Body of pancreas (tissue), 4 donors: ENCODE measurements around the gene NR6A1. TPM values are rescaled to one million over a fixed set of nuclear protein-coding genes. Genes with fewer than 3 reads are reported as not detected.

Experiments
- ATAC-seq: fragments of 150-250 bp; one replicate; pipeline ENCODE4 v1.9.1; 2016
- DNase-seq, 4 donors: peaks; one replicate each; pipeline ENCODE4 v3.0.0-alpha.2; 2019
- H3K27ac ChIP-seq, 4 donors: fragments of 200-600 bp; sonication (generic); 1 replicate in 3 of 4; 2 replicates in 1 of 4; pipeline versions ENCODE4 v1.5.1 to v1.6.1; 2016 to 2019; ENCODE audit warnings: mild to moderate bottlenecking in 1 of 4, mixed read lengths in 1 of 4, moderate library complexity in 1 of 4
- H3K27me3 ChIP-seq, 2 donors: fragments of 200-600 bp; sonication (generic); one replicate each; pipeline ENCODE4 v1.6.0; 2016; ENCODE audit warnings: mild to moderate bottlenecking in 1 of 2
- H3K36me3 ChIP-seq, 2 donors: fragments of 200-600 bp; sonication (generic); replicated peaks in 1 of 2; 2 replicates each; pipeline ENCODE4 v1.5.1; 2016; ENCODE audit warnings: low read depth in 2 of 2; ENCODE audit not compliant: insufficient read depth in 1 of 2
- H3K4me1 ChIP-seq: fragments of 200-600 bp; sonication (generic); one replicate; pipeline ENCODE4 v1.6.0; 2016
- H3K4me3 ChIP-seq, 2 donors: fragments of 200-600 bp; sonication (generic); 1 replicate in 1 of 2; 2 replicates in 1 of 2; pipeline ENCODE4 v1.5.1; 2016 to 2019
- H3K9me3 ChIP-seq, 3 donors: fragments of 200-600 bp; sonication (generic); 1 replicate in 2 of 3; 2 replicates in 1 of 3; pipeline ENCODE4 v1.5.1; 2016
- POLR2A ChIP-seq, 3 donors: fragments of 450-650 bp; IDR thresholded peaks; one replicate each; pipeline ENCODE4 v1.6.1; 2016; ENCODE audit warnings: antibody characterized with exemption in 3 of 3, mild to moderate bottlenecking in 2 of 3
- WGBS, 2 donors: methylation state at CpG; one replicate each; pipeline ENCODE4 v1.1.5; 2017; 5-methylcytosine and 5-hydroxymethylcytosine counted together
- intact Hi-C: fragments of 100-400 bp; cut with DNase I; formaldehyde crosslinking; loops from one replicate; pipeline ENCODE4 v1.15.1; 2023
- total RNA-seq, 2 donors: library from RNA; depleted of rRNA; stranded (reverse); fragments of >200 nt; gene quantifications; one replicate each; pipeline ENCODE4 v1.1.0, GENCODE V29; 2016
- TF ChIP-seq, protein P1 (sequence below), 7 experiments: fragments of 450-650 bp in 4 of 7; fragments of 200-600 bp in 3 of 7; sonication (generic) in 3 of 7; IDR thresholded peaks; one replicate each; pipeline ENCODE4 v1.5.1; 2016 to 2019; ENCODE audit warnings: antibody characterized with exemption in 7 of 7

Gene NR6A1
- 1 to 10 TPM; 3.3 to 3.9 TPM for total RNA-seq

DNA sequence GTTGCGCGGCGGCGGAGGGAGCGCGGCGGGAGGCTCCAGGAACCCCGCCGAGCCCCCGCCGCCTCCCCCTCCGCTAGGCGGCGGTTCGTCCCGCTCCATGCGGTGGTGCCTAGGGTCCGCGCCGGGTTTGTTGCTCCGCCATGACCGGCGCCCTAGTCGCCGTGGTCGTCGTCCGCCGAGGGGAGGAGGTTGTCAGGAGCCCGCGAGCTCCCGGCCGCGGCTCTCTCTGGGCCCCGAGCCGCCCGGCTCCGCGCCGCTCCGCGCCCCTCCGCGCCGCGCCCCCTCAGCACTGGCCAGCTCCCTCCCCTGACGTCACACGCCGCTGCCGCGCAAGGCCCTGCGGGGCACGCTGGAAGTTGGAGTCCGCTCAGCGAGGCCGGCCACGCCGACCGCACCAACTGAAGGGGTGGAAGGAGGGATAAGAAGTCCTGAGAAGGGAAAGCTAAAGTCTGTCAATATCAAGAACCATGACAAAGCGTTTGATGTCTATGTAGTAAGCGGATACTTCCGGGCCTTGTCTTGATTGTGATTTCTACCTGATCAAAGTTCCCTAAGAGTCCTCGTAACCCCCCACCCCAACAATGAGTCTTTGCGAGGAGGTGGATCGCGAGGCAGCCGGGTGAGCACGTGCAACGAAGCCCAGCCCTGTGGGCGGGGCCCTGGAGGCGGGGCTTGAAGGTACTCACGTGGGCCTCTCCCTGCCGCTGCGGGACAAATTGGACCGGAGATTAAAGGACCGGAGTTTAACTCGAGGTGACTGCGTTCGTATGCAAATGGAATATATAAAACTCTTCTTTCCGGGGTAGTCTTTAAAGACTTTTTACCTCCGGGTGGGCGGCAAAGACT is at the start of gene NR6A1:
NR6A1 (minus strand) TSS at position 291 of the 846 bp plus-strand sequence.
- no peaks in the 10 kb centered on the region for H3K27me3 ChIP-seq
- intact Hi-C loops, result no loop called here
- no peaks in the 10 kb centered on the region for H3K9me3 ChIP-seq
- peak within 1 kb of the TSS; percentile 83 to 89 for H3K4me3 ChIP-seq
- 0% methylated on average over 26 to 68 of the region's 82 CpGs for WGBS, 2 donors
- TF ChIP-seq, protein P1, sequence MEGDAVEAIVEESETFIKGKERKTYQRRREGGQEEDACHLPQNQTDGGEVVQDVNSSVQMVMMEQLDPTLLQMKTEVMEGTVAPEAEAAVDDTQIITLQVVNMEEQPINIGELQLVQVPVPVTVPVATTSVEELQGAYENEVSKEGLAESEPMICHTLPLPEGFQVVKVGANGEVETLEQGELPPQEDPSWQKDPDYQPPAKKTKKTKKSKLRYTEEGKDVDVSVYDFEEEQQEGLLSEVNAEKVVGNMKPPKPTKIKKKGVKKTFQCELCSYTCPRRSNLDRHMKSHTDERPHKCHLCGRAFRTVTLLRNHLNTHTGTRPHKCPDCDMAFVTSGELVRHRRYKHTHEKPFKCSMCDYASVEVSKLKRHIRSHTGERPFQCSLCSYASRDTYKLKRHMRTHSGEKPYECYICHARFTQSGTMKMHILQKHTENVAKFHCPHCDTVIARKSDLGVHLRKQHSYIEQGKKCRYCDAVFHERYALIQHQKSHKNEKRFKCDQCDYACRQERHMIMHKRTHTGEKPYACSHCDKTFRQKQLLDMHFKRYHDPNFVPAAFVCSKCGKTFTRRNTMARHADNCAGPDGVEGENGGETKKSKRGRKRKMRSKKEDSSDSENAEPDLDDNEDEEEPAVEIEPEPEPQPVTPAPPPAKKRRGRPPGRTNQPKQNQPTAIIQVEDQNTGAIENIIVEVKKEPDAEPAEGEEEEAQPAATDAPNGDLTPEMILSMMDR (IDR thresholded peaks at IDR 0.05), result peak in 6 of 7 experiments; percentile 7 to 41 (median 26)
- TF ChIP-seq POLR2A (IDR thresholded peaks at IDR 0.05), result peak in 2 of 3 donors; percentile 41 to 53
- peak within 1 kb of the TSS; percentile 40 to 91 (median 86) for H3K27ac ChIP-seq
- no peaks in the 10 kb centered on the region for H3K36me3 ChIP-seq
- ATAC-seq (peak; percentile 92), DNase-seq (peak; percentile 98 to 99 (median 98))
- H3K4me1 ChIP-seq, result peaks cover 18% of the 10 kb centered on the region

DNA sequence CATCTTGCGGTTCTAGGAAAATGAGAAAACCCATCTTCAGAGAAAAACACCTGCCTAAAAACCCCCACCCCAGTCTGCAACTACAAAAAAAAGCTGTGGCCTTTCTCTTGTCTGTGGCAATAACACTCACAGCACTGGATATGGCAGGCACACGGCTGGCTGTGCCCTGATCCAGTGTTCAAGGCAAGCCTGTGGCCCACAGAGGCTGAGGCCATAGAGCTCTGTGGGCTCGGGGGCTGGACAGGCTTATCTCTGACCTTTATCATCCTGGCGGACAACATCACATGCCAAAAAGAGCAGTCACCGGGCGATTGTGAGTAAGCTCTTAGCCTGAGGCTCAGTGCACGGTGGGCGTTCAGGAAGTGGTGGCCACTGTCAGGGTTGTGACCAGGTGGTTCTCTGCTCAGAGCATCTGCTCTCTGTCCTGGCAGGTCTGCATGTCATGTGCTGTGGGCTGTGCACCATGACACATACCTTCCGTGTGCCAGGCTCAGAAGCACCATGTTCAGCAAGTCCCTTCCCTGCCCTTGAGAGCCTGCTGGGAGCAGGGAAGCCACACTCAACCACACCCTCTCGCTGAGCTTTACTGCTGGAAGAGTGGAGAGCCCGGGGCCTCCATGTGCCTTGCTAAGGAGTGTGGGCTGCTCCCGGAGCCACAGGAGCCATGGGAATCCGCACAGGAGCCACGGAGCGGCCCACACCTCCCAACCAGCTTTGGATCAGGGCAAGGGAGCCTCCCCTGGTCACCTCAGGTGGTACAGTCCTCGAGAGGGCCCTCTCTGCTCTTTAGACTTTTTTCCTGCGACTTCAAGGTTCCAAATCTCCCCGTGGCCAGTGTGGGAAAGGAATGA is 47.5 kb upstream of the NR6A1 start:
- Histone ChIP-seq H3K27me3 (no peaks in the 10 kb centered on the region), H3K36me3 (no peaks in the 10 kb centered on the region), H3K4me3 (no peak overlapping the region), H3K9me3 (no peaks in the 10 kb centered on the region), H3K4me1 (peaks cover 42% of the 10 kb centered on the region), H3K27ac (peak overlapping the region; percentile 76 to 90 (median 86))
- ATAC-seq (peak; percentile 90), DNase-seq (peak; percentile 83 to 88 (median 85))
- intact Hi-C loops, result no loop called here
- peak in 2 of 3 donors; percentile 37 to 49 for TF ChIP-seq POLR2A (IDR thresholded peaks at IDR 0.05)
- TF ChIP-seq, protein P1 (IDR thresholded peaks at IDR 0.05), result peak in 4 of 7 experiments; percentile 32 to 43 (median 39)
- WGBS, 2 donors, result 32 to 34% methylated on average over 12 to 18 of the region's 18 CpGs

DNA sequence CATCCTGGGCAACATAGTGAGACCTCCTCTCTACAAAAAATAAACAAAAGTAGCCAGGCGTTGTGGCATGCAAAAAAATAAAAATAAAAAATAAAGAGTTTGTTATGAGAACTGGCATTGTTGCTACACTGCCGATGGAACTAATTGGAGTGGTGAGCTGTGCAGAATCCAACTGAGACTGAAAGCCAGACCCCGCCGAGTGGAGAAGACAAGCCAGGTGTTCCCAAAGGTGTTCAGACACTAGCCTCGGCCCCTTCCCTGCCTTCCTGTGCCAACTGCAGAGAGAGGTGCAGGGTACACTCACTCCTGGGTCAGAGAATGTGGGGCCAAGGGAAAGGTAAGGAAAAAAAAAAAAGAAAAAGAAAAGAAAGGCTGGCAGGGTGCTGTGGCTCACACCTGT is 44.5 kb upstream of the NR6A1 start:
- DNase-seq (no peak), ATAC-seq (no peak)
- intact Hi-C loops, result no loop called here
- H3K9me3 ChIP-seq, result no peaks in the 10 kb centered on the region
- H3K4me3 ChIP-seq, result no peak overlapping the region
- no peaks in the 10 kb centered on the region for H3K36me3 ChIP-seq
- no peak for TF ChIP-seq POLR2A (IDR thresholded peaks at IDR 0.05)
- TF ChIP-seq, protein P1 (IDR thresholded peaks at IDR 0.05), result no peak
- H3K4me1 ChIP-seq, result peaks cover 35% of the 10 kb centered on the region
- no peaks in the 10 kb centered on the region for H3K27me3 ChIP-seq
- H3K27ac ChIP-seq, result no peak overlapping the region
- WGBS, 2 donors, result 85 to 93% methylated on average over 5 of the region's 5 CpGs

DNA sequence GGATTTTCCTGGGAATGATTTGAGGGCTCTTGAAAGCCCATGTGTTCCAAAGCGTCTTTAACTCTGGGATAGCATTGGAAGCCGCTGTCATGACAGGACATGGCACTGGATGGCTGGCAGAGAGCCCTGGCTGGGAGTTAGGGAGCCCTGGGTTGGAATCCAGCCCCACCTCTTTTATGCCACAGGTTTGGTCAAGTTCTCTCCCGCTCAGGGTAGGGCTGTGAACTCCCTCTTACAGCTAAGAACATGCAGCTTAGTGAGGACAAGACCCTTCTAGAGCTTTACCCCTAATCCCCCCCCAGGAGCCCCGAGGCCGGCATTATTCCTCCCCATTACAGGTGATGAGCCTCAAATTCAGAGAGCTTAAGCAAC is 43.0 kb upstream of the NR6A1 start:
- no peaks in the 10 kb centered on the region for H3K36me3 ChIP-seq
- no peaks in the 10 kb centered on the region for H3K27me3 ChIP-seq
- ATAC-seq (no peak), DNase-seq (no peak)
- H3K4me1 ChIP-seq, result peaks cover 22% of the 10 kb centered on the region
- no peak for TF ChIP-seq POLR2A (IDR thresholded peaks at IDR 0.05)
- TF ChIP-seq, protein P1 (IDR thresholded peaks at IDR 0.05), result no peak
- H3K4me3 ChIP-seq, result no peak overlapping the region
- intact Hi-C loops, result no loop called here
- no peaks in the 10 kb centered on the region for H3K9me3 ChIP-seq
- WGBS, 2 donors, result 84 to 87% methylated on average over 5 of the region's 5 CpGs
- H3K27ac ChIP-seq, result no peak overlapping the region
